ENCODE measurements around the gene UNC5A. TPM values are rescaled to one million over a fixed set of nuclear protein-coding genes. Genes with fewer than 3 reads are reported as not detected.

UNC5A gene
- total RNA-seq, result 0.36 and 0.66 TPM in 2 replicates

GRCh38 chr5:176810081-176810597, at the start of gene UNC5A:
Gene UNC5A, plus strand, starts transcription at chr5:176810559. Its CDS starts 192 bp downstream, at chr5:176810751.

GRCh38 chr5:176899296-176899891, 89.0 kb downstream of the UNC5A start, which contains the start of gene HK3:
Gene HK3, minus strand, starts transcription at chr5:176899346. Its CDS starts 3,187 bp downstream, at chr5:176896159.

Other genes with a start within 250 kb of the UNC5A start
- 3.1 and 5.7 TPM in 2 replicates for gene GPRIN1, start 200.4 kb upstream of the UNC5A start, total RNA-seq
- 0.09 TPM in 1 of 2 replicates, not detected in the other for gene SNCB, start 180.0 kb upstream of the UNC5A start, total RNA-seq
- not detected in 2 replicates for gene EIF4E1B, start 179.9 kb upstream of the UNC5A start, total RNA-seq
- 40.5 and 41.3 TPM in 2 replicates for gene TSPAN17, start 163.1 kb upstream of the UNC5A start, total RNA-seq
- gene HK3, start 88.8 kb downstream of the UNC5A start, total RNA-seq, result not detected in 2 replicates
- gene UIMC1, start 196.2 kb downstream of the UNC5A start, total RNA-seq, result 38.8 and 47.2 TPM in 2 replicates
- 20.1 and 20.2 TPM in 2 replicates for gene ZNF346, start 212.1 kb downstream of the UNC5A start, total RNA-seq